Measurements from ENCODE around the gene ADGRG6.

Gene ADGRG6

DNA sequence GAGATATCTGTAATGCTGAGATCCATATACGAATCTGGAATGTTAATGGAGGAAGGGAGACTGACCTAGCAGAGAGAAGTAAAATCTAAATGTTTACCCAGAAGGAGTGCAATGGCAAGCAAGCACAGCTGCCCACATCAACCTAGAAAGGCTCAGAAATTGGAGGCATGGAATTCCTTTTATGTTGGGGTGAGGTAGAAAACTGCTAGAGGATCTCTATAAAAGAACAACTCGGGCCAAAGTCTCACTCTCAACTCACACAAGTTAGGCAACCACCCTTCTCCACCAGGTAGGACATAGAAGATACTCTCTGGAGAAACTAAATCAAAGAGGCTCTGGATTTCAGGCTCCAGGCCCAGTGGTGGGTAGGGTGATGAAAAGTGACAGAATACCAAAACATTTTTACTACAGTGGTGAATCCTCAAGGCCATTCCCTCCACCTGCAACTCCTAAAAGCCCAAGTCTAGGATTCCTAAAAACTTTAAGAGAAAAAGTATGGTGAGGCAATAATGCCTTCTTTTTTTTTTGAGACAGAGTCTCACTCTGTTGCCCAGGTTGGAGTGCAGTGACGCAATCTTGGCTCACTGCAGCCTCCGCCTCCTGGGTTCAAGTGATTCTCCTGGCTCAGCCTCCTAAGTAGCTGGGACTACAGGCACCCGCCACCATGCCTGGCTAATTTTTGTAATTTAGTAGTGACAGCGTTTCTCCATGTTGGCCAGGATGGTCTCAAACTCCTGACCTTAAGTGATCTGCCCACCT is 9.5 kb upstream of the ADGRG6 start:
- DNase-seq = no peak

DNA sequence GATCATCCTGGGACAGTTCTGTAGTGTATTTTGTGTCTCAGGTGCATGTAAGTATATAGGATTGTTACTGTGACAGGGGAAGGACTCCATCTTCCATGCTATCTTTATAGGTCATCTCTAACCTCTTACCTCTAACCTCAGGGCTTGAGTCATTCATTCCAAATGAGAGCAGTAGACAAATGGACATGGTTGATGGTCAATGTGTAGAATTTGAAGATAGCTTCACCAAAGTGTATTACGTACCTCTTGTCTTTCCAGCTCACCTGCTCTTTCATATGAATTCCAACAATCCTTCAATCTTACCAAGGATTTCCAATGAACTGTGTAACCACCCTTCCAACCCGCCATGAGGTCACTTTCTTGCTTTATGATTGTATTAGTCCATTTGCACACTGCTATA is 8.7 kb upstream of the ADGRG6 start:
- no peak for DNase-seq

DNA sequence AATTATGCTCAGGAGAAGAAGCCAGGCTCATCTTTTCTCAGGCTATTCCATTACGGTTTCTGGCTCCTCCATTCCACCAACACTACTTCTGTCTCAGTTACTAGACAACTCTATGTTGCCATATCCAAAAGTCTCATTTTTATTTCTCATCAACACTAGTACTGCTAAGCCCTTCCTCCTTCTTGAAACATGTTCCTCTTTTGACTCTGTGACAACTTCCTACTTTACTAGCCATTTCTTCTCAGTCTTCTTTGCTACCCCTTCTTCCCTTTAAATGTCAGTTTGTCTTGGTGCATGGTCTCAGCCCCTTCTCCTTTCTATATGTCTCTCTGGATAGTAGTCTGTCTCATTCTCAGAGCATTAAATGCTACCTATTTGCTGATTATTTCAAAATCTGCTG is 7.1 kb upstream of the ADGRG6 start:
- DNase-seq = no peak

DNA sequence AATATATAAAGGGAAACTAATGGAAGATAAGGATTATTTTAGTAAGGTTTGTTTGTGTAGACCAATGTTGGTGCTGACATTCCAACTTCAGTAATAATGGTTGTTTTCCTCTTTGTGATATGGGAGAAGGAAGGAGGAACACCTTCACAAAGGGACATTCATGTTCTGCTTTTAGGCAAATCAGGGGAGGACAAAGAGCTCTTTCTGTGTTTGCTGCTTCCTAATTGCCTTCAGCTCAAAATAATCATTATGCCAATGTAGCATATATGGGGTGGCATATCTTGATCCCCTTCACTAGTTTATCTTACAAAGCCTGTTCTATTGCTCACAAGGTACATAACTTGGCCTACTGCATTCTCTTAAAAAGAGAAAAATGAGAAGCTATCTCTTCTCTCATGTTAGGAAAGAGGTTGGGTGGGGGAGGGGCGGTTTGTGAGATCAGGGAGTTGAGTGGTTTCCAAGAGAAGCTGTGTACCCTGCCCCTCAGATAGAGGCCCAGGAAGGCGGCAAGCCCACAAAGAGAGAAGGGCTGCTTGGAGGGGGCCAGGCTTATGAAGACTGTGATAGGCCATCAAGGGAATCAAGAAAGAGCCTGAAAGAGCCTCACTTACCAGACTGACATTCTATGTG is 4.7 kb upstream of the ADGRG6 start:
- DNase-seq = no peak

DNA sequence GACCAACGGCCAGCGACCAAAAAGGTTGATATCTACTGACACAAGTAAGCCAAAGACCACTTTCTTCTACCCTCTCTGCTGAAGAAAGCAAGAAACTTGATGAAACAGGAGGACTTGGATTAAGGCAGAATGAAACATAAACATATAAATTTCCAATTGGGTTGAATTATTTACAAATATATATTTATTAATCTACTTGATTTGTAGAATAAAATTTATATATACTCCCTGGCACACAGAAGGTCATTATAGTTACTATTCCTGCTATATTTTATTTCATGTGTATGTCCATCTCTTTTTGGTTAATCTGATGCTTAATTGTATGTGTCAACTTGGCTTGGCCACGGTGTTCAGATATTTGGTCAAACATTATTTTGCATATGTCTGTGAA is 4.2 kb upstream of the ADGRG6 start:
- DNase-seq = no peak

DNA sequence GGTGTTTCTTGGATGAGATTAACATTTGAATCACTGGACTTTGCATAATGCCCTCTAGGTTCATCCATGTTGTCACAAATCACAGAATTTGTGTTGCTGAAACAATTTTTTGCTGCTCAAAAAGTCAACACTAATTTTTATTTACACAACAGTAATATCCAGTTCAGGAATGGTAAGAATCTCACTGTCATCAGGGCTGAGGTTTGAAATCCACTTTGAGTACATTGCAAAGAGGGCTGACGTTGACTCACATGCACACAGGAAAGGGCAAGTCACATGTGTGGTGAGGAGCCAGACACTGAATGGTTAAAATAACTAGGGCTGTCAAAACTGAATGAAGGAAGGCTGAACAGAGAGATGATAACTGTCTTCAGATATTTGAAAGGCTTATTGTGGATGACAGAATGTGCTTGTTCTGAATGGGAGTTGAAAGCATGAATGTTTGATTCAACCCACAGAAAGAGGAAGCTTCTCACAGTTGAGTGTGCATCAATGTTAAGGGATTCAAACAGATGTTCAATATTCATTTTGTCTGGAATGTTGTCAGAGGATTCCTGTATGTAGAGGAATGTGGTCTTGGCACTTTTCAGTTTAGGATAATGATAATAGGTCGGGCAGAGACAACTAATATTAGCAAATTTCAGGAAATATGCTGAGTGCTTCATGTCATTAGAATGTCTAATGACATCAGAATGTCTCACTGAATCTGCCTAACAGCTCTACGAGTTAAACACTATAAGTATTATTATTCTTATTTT is 3.6 kb upstream of the ADGRG6 start:
- no peak for DNase-seq

DNA sequence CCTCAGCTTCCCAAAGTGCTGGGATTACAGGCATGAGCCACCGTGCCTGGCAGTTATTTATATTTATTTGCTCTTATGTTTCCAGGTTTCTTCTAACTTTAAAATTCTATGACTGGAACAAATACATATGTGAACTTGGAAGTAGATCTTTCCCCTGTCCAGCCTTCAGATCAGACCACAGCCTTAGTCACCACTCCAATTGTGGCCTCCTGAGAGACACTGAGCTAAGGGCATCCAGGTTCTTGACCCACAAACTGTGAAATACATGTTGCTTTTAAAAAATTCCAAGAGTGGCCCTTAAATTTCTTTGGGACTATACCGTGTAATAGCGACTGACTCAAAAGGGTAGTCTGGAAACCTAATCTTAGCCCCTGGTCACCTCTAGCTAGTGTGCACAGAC is 1.5 kb upstream of the ADGRG6 start:
- no peak for DNase-seq

DNA sequence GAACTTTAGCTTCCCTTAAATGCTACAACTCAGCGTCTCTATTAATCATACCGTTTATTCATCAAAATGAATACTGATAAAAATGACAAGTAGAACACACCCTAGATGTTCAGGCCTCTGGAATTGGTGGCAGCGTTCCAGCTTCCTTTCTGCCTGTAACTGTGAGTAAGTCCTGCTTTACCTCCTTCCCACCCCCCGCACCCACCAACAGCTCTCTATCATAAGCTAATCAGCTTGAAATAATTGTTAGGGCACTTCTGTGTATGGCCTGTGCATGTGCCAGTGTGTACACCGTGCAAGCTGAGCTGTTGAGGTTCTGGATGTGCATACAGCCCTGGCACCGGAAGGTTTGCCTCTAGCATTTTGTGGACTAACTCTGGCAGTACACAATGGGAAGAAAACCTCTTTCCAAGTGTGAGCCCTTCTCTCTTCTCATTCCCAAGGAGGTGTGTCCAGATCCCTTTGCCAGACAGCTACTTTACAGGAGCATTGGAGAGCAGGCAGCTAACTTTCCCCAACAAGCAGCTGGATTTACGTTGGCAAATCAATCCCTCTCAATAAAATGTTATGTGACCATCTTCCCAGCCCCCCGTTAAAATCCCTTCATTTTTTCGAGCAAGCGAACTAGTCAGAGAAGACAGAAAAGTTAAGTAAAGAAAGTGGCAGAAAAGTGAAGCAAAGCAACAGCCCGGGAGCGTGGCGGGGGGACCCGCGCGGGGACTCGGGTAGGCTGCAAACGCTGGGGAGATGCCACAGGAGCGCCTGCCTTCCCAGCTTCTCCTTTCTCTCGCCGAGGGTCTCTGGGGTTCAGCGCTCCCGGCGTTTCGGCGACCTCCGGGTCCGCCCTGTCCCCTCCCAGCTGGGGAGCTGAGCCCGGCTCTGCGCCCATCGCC is 803 bp upstream of the ADGRG6 start:
- peak; percentile 61 for DNase-seq

DNA sequence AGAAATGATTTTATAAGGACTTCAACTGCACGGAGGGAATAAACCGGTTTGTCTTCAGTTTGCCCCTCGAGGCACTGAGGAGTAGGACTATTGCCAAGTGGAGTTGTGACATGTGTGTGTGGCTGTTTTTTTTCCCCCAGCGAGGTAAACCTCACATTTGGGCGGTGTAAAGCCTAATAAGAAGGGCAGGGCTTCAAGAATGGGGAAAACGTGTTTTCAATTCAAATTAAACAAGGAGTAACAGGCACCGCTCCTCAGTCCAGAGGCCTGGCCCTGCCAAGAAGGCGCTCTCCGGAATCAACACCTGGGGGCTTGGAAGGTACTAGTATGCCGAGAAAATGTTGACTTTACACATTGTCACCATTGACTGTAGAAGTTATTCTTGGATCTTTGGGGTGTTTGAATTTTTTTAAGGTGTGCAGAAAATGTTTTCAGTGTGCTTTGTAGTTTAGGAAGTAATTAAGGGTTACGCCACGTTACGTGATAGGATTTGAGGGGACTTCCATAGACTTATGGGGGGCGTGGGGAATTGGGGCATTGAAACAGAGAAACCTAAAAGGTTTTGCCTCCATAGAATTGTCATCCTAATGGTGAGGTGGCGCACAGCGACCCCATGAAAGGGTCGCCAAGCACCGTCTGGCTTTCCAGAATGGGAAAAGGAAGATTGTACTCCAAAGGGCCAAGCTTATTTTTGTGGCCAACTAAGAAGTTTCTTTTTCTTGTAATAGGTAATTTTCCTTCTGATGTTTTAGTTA is 791 bp downstream of the ADGRG6 start:
- peak; percentile 36 for DNase-seq

DNA sequence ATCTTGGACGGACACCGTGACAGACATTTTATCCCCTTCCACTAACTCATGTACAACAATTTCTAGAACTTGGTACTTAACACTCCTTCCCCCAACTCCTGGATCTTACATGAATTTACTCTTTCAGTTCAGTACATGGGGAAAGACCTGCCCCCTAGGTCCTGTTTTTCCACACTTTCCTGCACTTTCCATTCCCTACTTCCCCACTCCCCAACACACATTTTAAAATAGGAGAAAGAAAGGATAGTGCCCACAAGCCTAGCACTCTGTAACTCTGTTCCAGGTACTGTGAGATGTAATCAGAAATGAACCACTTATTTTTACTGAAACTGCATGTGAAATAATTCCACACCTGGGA is 1.3 kb downstream of the ADGRG6 start:
- DNase-seq = no peak

DNA sequence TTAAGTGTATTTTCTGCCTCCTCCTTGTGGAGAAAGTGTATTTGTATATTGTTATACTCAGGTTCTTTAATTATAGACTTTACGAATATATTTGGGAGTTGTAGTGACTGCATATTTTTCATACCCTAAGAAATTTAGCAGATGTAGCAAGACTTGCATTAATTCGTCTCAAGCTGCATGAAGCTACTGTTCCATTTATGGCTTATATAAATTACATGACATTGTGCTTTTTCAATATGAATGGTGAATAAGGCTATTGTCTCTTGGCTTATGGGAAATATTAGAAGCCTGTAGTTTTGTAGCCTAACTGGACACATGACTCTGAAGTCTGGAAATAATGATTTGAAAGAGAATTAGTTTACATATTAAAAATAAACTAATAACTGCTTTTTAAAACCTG is 2.4 kb downstream of the ADGRG6 start:
- no peak for DNase-seq

DNA sequence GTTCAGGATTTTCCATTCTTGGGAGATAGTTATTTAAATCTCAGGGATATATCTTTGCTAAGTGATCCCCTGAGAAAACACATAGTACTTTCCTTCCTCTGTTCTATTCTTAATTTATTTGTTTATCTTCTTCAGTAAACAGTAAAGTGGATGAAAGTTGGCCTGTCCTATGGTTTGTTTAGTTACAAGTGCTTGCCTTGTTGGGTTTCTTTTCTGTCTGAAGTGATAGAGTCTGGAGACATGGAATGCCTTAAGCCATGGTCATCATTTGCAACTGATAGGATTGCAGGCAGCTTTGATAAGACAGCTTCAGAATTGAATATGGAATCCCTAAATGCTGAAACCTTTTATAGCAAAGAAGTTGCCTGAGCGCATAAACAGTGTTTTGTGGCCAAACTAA is 4.9 kb downstream of the ADGRG6 start:
- no peak for DNase-seq

DNA sequence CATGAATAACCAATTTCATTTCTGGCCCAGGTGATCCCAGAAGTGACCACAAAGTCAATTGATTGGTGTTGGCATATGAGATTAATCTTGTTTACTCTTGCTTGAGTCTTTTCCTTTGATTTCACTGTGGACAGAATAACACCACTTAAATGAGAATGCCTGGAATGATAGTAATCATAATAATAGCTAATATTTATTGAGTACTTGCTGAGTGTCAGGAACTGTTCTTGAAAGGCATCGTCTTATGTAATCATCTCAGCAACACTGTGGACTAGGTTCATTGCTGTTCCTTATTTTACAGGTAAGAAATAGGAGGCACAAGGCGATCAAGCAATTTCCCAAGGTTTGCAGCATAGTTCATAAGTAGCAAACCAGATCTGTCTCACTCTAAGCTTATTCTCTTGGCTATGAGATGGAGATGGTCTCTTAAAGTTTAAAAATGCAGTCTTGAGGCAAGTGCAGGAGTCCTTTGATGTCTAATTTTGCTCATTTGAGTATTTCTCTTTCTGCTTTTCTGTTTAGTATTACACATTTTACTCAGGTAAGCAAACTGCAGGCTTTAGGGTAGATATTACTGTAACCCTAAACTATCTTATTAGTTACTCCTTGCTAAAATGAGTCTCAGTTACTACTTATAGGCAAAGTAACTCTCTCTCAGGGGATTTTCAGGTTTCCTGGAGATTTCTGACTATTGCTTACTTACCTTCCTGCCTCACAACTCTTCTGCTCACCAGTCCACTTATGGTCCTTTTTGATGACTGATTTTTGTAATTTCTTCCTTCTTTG is 6.3 kb downstream of the ADGRG6 start:
- DNase-seq = no peak

DNA sequence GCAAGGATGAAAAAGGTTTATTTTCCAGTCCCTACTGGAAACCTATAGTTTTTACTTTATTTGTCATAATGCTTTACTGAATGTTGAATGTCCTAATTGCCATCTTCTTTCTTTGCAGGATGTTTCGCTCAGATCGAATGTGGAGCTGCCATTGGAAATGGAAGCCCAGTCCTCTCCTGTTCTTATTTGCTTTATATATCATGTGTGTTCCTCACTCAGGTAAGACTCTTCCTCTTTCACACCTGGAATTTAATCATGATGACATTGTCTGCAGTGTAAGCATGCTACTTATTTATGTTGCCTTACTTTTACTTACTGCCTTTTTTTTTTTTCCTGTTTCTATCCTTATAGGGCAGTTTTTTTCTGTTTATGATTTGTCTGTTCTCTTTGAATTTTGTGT is 7.6 kb downstream of the ADGRG6 start:
- DNase-seq = no peak

DNA sequence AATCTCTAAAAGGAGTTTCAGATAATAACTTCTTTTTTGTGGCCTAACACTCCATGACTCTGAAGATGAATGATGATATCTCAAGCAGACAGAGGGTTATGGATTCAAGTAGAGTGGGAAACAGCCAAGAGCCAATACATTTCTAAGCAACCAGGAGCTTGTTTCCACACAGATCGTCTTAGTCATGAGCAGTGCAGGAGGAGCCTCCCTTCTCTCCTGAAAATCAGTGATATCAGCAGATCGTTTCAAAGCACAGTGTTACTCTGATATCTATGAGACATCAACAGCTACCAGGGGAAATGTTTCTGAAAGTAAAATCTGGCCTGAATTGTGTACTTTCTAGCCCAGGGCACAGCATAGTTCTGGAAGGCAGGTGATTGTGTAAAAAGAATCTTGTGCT is 11.5 kb downstream of the ADGRG6 start:
- DNase-seq = no peak

DNA sequence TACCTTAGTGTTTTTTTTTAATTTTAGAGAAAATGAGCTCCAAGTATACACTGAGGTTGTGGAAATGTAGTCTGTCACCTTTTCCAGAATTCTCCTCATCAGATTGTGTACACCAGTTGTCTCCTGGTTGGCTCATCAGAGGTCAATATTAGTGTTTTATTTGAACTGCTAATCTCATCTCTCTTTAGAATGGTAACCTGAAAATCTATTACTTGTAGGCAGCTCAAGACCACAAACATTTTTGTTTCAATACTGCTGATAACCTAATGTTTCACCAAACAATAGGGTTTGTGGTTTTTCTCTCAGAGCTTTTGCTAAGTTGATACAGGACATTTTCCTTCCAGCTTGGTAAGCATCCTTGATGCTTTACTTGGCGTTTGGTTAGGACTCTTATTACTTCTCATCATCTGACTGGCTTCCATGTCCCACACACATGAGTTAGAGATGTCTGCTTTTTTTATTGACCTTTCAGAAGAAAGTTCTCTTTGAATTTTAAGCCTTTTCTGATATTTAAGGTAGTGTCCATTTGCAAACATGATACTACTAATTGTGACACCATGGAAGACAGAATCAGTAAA is 15.1 kb downstream of the ADGRG6 start:
- no peak for DNase-seq

DNA sequence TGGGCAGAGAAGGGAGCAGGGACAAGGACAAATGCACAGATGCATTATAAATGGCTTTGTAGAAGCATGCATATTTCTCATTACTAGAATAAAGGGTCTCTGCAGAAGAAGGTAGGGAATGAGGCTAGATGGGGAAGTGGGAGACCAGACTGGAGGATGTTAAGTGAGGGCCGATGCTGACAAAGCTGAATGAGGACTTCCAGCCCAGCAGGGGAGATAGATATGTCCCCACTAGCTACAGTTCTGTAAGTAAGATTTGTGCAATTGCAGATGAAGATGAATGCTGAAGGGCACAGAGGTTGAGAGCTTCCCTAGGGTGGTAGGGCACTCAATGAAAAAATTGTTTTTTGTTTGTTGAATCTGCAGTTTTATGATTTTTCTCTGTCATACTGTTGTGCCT is 16.9 kb downstream of the ADGRG6 start:
- no peak for DNase-seq

DNA sequence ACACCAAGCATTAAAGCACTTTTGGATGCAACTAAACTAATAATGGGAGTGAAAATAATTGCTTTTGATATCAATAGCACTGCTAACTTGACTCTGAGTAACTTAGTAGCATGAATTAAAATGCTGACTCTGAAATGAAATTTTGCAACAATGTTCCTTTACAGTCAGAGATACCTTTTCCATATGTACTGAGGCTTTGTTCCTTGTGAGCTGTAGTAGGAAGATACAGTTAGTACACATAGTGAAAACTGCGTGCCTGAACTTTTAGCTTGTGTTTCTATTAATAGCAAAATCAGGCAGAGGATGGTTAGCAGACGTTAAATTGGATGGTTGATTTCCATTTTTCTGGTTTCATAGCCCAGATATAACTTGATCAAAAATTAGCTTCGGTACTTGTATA is 18.6 kb downstream of the ADGRG6 start:
- DNase-seq = no peak

DNA sequence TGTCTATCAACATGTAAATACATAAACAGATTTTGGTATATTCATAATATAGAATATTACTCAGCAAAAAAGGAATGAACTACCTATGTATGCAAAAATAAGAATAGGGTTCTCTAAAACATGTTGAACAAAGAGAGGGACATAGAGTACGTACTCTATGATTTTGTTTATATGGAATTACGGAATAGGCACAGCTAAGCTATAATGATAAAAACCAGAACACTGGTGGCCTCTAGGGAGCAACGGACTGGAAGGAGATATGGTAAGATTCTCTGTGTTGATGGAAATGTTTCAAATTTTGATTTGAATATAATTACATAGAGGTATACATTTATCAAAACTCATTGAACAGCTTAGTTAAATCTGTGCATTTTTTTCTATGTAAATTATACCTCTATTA is 19.6 kb downstream of the ADGRG6 start:
- DNase-seq = no peak

DNA sequence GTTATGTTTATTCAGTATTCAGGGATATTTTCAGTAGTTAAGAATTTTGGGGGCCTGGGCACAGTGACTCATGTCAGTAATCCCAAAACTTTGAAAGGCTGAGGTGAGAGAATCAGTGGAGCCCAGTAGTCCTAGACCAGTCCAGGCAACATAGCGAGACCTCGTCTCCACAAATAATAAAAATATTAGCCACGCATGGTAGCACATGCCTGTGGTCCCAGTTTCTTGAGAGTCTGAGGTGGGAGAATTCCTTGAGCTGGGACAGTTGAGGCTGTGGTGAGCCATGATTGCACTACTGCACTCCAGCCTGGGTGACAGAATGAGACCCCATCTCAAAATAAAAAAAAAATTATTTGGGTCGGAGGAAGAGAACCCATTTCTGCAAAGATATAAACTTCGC is 20.3 kb downstream of the ADGRG6 start:
- DNase-seq = no peak

DNA sequence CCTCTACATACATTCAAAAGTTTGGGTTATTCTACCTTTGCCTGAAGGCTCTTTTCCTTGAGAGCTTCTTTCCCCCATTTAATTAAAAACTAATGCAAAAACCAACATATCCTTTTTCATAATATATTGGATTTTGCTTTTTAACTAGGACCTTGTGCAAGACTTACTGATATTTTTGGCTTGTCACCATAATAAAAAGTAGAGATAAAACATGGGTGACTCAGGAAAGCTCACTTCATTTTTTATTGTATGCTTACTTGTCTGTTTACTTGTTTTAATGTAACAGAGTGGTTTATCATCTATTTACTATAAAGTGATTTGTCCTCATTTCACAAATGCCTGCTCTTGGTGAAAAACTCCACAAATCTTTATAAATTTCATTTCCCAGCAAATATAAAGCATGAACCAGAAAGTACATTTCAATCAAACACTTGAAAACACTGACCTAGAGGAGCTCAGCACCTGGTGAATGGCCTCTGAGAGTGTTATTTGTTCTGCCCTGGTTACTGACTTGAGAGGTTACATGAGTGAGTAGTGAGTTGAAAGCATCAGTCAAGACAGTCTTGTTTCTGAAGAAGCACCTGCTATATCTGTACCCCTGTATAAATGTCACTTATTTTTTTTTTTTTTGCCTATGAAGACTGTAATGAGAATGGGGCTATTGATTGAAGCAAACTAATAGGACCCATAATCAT is 20.8 kb downstream of the ADGRG6 start:
- no peak for DNase-seq

All from left hindlimb (tissue), 1 donor.